Measurements from ENCODE around the gene PIGS. TPM values are rescaled to one million over a fixed set of nuclear protein-coding genes. Genes with fewer than 3 reads are reported as not detected.

PIGS gene
- polyA plus RNA-seq, 1 of the 3 experiments (the other 2 are of a cell fraction) = 78.5 TPM

- no peak overlapping the region for H3K9ac ChIP-seq
- peaks cover under 1% of the 10 kb centered on the region for H3F3A ChIP-seq (replicated peaks; ENCODE audit: insufficient read depth)
- no peaks in the 10 kb centered on the region for H3K27me3 ChIP-seq (ENCODE audit: insufficient read depth)
- peak; percentile 92 for DNase-seq
- H3K4me2 ChIP-seq = no peak overlapping the region
- H3K79me2 ChIP-seq (ENCODE audit: insufficient read depth) = peaks cover 16% of the 10 kb centered on the region
- no peaks in the 10 kb centered on the region for H3K9me2 ChIP-seq
- H3K36me3 ChIP-seq (replicated peaks in 1 of 2; ENCODE audit: control insufficient read depth in 1 of 2, insufficient read depth in 2 of 2, low read length in 1 of 2) = peaks cover 0 to 17% of the 10 kb centered on the region in 2 experiments
- H4K20me1 ChIP-seq (ENCODE audit: insufficient read depth) = peaks cover 15% of the 10 kb centered on the region
- peaks cover 2 to 30% of the 10 kb centered on the region in 2 experiments; a peak in 2 of 4 replicates for H3K4me1 ChIP-seq (ENCODE audit: control insufficient read depth in 1 of 2, insufficient read depth in 2 of 2, low read depth in 1 of 2, low read length in 1 of 2)
- peak overlapping the region in 1 of 2 experiments; percentile 49; a peak in 1 of 4 replicates for H3K4me3 ChIP-seq (ENCODE audit: low read depth in 2 of 2, low read length in 1 of 2)
- WGBS (ENCODE audit: low lambda C conversion rate) = 72% methylated on average over 24 of the region's 26 CpGs
- no peak overlapping the region for H2AFZ ChIP-seq (ENCODE audit: low read depth)
- POLR2A ChIA-PET = interaction anchor here (0.9 kb wide), 1 partner anchor 50 kb away, joined by 3 read pairs; no protein-coding TSS in a partner anchor
- H3K27ac ChIP-seq (ENCODE audit: low read depth in 2 of 2, low read length in 1 of 2) = no peak overlapping the region
- TF ChIP-seq MEF2A (IDR thresholded peaks at IDR 0.05; ENCODE audit: borderline replicate concordance, low read depth) (no peak), TAF1 (IDR thresholded peaks at IDR 0.05; ENCODE audit: borderline replicate concordance, low read depth, low read length) (no peak), SMC3 (IDR thresholded peaks at IDR 0.05; ENCODE audit: low read depth, low read length) (peak; percentile 70), SIN3A (IDR thresholded peaks at IDR 0.05; ENCODE audit: borderline replicate concordance, low read depth, low read length) (no peak), RAD21 (IDR thresholded peaks at IDR 0.05; ENCODE audit: low read length) (peak; percentile 64), CTCF (IDR thresholded peaks at IDR 0.05) (peak; percentile 90), REST (IDR thresholded peaks at IDR 0.05; ENCODE audit: low read depth, low read length) (no peak)
- CTCF ChIA-PET = interaction anchor here (0.6 to 7.0 kb wide), 39 partner anchors 8 to 178 kb away, joined by 3 to 87 read pairs (median 5); partner anchors contain the start of genes FOXN1, PIGS, RSKR and SDF2
- H3K9me3 ChIP-seq = no peaks in the 10 kb centered on the region
Measured at GRCh38 chr17:28547623-28548416, 23.5 kb downstream of the PIGS start.

GRCh38 chr17:28547096-28547622 lies 24.2 kb downstream of the PIGS start:
- peaks cover 14% of the 10 kb centered on the region for H3K79me2 ChIP-seq (ENCODE audit: insufficient read depth)
- H3K9ac ChIP-seq = no peak overlapping the region
- DNase-seq = no peak
- no peak overlapping the region for H3K4me2 ChIP-seq
- H3K36me3 ChIP-seq (replicated peaks in 1 of 2; ENCODE audit: control insufficient read depth in 1 of 2, insufficient read depth in 2 of 2, low read length in 1 of 2) = peaks cover 0 to 17% of the 10 kb centered on the region in 2 experiments
- H3K9me3 ChIP-seq = no peaks in the 10 kb centered on the region
- no peak overlapping the region for H3K4me3 ChIP-seq (ENCODE audit: low read depth in 2 of 2, low read length in 1 of 2)
- no peak overlapping the region for H2AFZ ChIP-seq (ENCODE audit: low read depth)
- ChIA-PET POLR2A (interaction anchor here (0.9 kb wide), 1 partner anchor 51 kb away, joined by 3 read pairs; no protein-coding TSS in a partner anchor), CTCF (interaction anchor here (0.6 to 7.0 kb wide), 28 partner anchors 9 to 177 kb away, joined by 3 to 87 read pairs (median 5); partner anchors contain the start of genes FOXN1, RSKR, SDF2 and SPAG5)
- H3K27me3 ChIP-seq (ENCODE audit: insufficient read depth) = no peaks in the 10 kb centered on the region
- H4K20me1 ChIP-seq (ENCODE audit: insufficient read depth) = peaks cover 15% of the 10 kb centered on the region
- 83% methylated on average over 11 of the region's 14 CpGs for WGBS (ENCODE audit: low lambda C conversion rate)
- H3K9me2 ChIP-seq = no peaks in the 10 kb centered on the region
- no peaks in the 10 kb centered on the region for H3F3A ChIP-seq (replicated peaks; ENCODE audit: insufficient read depth)
- H3K27ac ChIP-seq (ENCODE audit: low read depth in 2 of 2, low read length in 1 of 2) = no peak overlapping the region
- peaks cover 0 to 28% of the 10 kb centered on the region in 2 experiments; a peak in 2 of 4 replicates for H3K4me1 ChIP-seq (ENCODE audit: control insufficient read depth in 1 of 2, insufficient read depth in 2 of 2, low read depth in 1 of 2, low read length in 1 of 2)
- no peak for TF ChIP-seq JUND (IDR thresholded peaks at IDR 0.05)
- no peak for TF ChIP-seq NFIC (IDR thresholded peaks at IDR 0.05; ENCODE audit: borderline replicate concordance)
- TF ChIP-seq MAX (IDR thresholded peaks at IDR 0.05; ENCODE audit: low read depth) = no peak
- TF ChIP-seq USF1 (IDR thresholded peaks at IDR 0.05; ENCODE audit: borderline replicate concordance, low read depth) = no peak
- no peak for TF ChIP-seq ZBTB33 (IDR thresholded peaks at IDR 0.05; ENCODE audit: borderline replicate concordance, low read depth)
- TF ChIP-seq YY1 (IDR thresholded peaks at IDR 0.05; ENCODE audit: low read depth) = no peak
- TF ChIP-seq RFX5 (IDR thresholded peaks at IDR 0.05; ENCODE audit: low read length) = no peak
- TF ChIP-seq IRF3 (IDR thresholded peaks at IDR 0.05; ENCODE audit: low read depth, low read length) = no peak

Data from SK-N-SH (cell line).